ENCODE data around the gene SLC1A2.

DNA sequence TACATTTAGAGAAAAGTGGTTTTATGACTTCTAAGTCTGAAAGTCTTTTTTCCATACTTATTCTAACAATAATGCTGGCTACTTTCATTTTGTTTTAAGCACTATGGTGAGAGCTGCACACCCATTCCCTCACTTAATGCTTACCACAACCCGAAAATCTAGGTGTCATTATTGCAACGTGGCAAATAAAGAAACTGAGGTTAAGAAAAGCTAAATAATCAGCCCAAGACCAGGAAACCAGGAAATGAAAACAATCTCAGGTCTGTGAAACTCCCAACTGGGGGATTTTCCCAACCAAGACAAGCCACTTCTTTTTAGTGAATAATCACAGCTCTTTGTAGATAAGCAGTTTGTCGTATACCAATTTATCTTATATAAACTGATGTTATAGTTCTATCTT, 126.3 kb downstream of the SLC1A2 start:
- TF ChIP-seq, protein P1, sequence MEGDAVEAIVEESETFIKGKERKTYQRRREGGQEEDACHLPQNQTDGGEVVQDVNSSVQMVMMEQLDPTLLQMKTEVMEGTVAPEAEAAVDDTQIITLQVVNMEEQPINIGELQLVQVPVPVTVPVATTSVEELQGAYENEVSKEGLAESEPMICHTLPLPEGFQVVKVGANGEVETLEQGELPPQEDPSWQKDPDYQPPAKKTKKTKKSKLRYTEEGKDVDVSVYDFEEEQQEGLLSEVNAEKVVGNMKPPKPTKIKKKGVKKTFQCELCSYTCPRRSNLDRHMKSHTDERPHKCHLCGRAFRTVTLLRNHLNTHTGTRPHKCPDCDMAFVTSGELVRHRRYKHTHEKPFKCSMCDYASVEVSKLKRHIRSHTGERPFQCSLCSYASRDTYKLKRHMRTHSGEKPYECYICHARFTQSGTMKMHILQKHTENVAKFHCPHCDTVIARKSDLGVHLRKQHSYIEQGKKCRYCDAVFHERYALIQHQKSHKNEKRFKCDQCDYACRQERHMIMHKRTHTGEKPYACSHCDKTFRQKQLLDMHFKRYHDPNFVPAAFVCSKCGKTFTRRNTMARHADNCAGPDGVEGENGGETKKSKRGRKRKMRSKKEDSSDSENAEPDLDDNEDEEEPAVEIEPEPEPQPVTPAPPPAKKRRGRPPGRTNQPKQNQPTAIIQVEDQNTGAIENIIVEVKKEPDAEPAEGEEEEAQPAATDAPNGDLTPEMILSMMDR (IDR thresholded peaks at IDR 0.05) = no peak
- no peak for TF ChIP-seq POLR2A (IDR thresholded peaks at IDR 0.05)

All from lower leg skin (tissue), 3 donors.